ENCODE measurements around the gene TTC4.

Gene TTC4

DNA sequence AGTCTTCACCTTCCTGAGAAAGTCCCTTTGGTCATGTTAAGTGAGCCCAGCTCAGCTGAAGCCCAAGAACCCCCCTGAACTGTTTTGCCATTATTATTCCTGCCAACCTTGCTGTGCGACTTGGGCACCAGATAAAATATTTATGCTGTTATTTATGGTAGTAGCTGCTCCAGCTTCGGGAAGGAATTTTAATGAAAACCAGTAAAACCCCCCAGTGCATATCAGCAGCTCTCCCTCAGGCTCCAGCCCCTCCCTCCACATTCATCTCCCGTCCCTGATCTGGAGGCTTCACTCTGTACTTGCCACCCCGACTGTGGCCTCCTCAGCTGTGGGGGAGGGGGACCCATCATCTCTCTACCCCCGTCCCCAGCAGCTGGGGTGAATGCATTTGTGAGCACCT lies 72.8 kb downstream of the TTC4 start:
- DNase-seq, result no peak

DNA sequence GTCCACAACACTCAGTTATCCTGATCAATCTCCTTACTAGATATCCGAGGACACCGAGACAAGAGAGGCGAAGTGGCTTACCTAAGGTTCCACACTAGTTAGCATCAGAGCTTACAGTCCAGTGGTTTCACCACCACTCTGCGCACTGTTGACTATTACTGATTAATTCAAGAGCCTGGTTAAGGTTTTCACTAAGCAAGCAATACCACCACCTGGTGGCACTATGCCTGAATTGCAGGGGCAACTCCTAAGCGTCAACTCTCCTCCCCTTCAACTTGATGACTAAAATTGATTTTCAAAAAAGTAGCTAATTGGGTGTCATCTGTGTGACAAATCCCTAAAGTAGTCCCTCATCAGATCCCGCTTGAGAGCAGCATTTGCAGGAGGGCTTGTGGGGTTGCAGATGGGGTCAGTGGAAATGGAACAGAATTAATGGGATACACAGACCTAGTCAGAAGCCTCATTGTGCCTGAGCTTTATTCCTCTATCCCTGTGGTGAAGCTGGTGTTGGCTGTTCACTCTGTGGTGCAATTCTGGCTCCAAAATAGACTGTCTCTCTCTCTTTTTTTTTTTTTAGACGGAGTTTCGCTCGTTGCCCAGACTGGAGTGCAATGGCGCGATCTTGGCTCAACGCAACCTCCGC lies 76.3 kb downstream of the TTC4 start:
- DNase-seq, result no peak

Data from DMS 273 treated with DMSO at 0.1 percent for 48 hours (cell line).